GM21786 (cell line): ENCODE measurements around the gene SYNE2.
A peak's percentile ranks its signal among the peaks of the same experiment; 100 is the strongest.

ENCODE experiments used
- ATAC-seq: cut with Tn5 transposase; IDR thresholded peaks from one replicate; pipeline ENCODE4 v1.9.1; 2021; ENCODE audit not compliant: unreplicated experiment

The SYNE2 gene

GRCh38 chr14:64212666-64213065 is 359.9 kb downstream of the SYNE2 start:
- no peak for ATAC-seq

- ATAC-seq: no peak
These were observed 360.3 kb downstream of the SYNE2 start for GRCh38 chr14:64213086-64213485.

GRCh38 chr14:64213853-64214570 is 361.2 kb downstream of the SYNE2 start:
- ATAC-seq: no peak

- no peak for ATAC-seq
These were observed 362.5 kb downstream of the SYNE2 start for GRCh38 chr14:64215274-64215673.

- no peak for ATAC-seq
These were observed 363.2 kb downstream of the SYNE2 start for GRCh38 chr14:64215978-64216377.

GRCh38 chr14:64217308-64217707 is 364.5 kb downstream of the SYNE2 start:
- ATAC-seq: no peak

- ATAC-seq: no peak
These were observed 365.0 kb downstream of the SYNE2 start for GRCh38 chr14:64217834-64218233.

- peak; percentile 58 for ATAC-seq
These were observed 365.8 kb downstream of the SYNE2 start for GRCh38 chr14:64218344-64219240.

GRCh38 chr14:64220056-64220455 is 367.3 kb downstream of the SYNE2 start:
- no peak for ATAC-seq

GRCh38 chr14:64220466-64220865 is 367.7 kb downstream of the SYNE2 start:
- no peak for ATAC-seq

- no peak for ATAC-seq
These were observed 368.7 kb downstream of the SYNE2 start for GRCh38 chr14:64221391-64222003.

GRCh38 chr14:64225151-64225757 is 372.4 kb downstream of the SYNE2 start:
- no peak for ATAC-seq

GRCh38 chr14:64227856-64228255 is 375.1 kb downstream of the SYNE2 start:
- no peak for ATAC-seq

- ATAC-seq: no peak
These were observed 376.7 kb downstream of the SYNE2 start for GRCh38 chr14:64229489-64229888.

- peak; percentile 50 for ATAC-seq
These were observed 379.5 kb downstream of the SYNE2 start for GRCh38 chr14:64232095-64232838.

GRCh38 chr14:64232944-64233343 is 380.1 kb downstream of the SYNE2 start:
- ATAC-seq: no peak

GRCh38 chr14:64233531-64234190 is 380.9 kb downstream of the SYNE2 start:
- no peak for ATAC-seq

GRCh38 chr14:64234877-64235651 is 382.3 kb downstream of the SYNE2 start:
- ATAC-seq: no peak
